SHP77 treated with DMSO at 0.1 percent for 48 hours (cell line): ENCODE data around the gene VPS35.

Experiments used
- DNase-seq: peaks from one replicate; lab custom pipeline; 2025; lab: John Stamatoyannopoulos, UW

VPS35 gene

DNA sequence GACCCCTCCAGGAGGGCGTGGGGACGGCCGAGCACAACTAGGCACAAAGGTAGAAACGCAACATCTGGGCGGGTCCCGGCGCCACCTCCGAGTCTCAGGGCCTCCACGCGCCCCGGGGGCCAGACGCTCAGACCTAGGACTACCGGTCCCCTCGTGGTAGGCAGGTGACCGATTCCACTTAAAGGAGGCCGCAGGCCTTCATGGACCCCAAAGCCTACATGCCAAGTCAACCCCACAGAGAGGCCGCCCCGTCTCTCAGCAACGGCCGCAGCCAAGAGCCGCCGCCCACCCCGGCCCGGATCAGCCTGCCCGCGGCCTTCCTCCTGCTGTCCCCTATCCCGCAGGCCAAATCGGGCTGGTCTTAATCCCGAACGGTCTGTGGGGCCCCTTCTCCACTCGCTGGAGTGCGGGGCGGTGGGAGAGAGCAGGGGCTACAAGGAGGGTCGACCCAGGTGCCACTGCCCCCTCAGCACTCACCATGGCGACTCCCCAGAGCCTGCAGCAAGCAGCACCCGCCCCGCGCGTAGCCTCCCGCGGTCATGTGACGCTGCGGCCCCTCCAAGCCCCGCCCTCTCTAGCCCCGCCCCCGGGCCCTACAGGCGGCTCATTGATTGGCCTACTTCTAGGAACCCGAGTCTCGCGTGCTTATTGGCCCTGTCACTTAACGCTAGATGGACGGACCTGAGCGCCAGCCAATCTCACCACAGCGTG lies at the start of gene VPS35:
Gene VPS35, minus strand, starts transcription at position 525 of the 711 bp plus-strand sequence. Its CDS starts 45 bp downstream, at position 480.
- DNase-seq: peak; percentile 99

DNA sequence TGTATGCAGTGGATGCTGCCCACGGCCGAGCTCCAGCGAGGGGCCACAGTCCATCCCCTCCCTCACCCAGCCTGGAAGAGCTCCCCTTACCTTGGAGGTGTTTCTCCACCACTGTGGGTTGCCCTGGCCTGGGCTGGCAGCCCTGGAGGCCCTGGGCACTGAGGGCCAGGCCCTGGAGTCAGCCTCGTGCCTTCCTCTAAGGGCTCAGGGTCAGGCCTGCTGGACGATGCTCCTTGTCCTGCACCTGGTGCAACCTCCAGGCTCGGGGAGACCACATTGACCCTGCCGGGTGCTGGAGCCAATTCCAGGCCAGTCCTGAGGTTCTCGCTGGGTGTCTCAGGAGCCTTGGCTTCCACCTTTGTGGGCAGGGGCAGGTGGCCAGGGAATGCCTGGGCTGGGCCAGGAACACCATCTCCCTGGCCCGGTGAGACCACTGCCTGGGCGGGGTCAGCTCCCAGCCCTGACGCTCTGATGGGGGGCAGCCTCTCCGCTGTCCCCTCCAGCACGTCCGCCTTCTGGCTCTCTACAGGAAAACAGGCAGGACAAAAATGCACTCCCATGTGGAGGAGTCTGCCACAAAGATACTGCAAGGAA lies 48.7 kb upstream of the VPS35 start:
- DNase-seq: no peak

DNA sequence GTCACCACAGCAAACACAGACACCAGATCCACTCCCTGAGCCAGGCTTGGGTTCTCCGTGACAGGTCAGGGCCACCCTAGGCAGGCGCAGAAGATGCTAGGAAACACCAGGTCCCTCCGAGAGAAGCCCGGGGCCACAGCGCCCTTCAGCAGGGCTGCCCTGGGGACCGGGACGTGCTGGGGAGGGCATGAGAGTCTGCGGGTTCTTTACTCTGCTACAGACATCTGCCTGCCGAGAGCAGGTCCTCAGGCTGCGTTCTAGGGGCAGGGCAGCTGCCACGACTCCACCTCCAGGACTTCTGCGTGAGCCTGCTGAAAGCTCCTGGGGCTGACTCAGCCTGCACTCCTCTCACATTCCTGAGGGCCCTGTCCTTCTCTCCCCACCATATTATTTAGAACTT lies 47.7 kb upstream of the VPS35 start:
- no peak for DNase-seq

DNA sequence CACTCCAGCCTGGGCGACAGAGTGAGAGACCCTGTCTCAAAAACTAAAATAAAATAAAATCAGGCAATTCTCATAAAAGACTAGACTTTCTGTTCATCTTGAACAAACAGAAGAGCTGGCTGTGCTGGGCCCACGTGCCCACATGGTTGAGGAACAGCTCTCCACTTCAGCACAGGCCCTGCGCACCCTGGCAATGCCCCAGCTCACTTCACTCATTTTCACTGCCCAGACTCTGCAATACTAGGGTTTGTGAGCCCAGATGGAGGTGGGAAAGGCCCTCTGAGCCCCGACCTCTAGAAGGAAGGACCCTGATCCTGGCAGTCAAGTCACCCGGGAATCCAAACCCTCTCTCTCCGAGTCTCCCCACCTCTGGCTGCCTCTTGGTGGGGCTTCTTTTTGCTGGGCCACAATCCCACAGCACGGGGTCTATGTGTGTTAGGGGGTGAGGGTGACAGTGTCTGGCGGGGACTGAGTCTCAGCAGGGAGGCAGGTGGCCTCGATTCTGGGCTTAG lies 44.4 kb upstream of the VPS35 start:
- no peak for DNase-seq

DNA sequence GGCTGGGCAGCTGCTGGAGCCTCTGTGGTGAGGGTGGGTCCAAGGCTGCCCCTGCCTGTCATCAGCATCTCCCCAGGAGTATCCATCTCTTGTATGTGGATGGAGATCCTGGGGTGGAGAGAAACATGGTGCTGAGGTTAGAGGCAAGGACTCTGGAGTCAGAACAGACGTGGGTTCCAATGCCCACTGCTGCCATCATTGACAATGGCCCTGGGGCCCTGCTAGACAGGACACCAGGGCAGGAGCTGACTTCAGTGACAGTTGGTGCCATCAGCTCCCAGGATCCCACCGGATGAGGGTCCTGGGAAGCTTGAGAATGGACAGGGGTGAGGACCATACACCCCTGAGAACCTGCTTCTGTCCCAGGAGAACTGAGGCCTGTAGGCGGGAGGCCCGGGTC lies 43.6 kb upstream of the VPS35 start:
- no peak for DNase-seq

DNA sequence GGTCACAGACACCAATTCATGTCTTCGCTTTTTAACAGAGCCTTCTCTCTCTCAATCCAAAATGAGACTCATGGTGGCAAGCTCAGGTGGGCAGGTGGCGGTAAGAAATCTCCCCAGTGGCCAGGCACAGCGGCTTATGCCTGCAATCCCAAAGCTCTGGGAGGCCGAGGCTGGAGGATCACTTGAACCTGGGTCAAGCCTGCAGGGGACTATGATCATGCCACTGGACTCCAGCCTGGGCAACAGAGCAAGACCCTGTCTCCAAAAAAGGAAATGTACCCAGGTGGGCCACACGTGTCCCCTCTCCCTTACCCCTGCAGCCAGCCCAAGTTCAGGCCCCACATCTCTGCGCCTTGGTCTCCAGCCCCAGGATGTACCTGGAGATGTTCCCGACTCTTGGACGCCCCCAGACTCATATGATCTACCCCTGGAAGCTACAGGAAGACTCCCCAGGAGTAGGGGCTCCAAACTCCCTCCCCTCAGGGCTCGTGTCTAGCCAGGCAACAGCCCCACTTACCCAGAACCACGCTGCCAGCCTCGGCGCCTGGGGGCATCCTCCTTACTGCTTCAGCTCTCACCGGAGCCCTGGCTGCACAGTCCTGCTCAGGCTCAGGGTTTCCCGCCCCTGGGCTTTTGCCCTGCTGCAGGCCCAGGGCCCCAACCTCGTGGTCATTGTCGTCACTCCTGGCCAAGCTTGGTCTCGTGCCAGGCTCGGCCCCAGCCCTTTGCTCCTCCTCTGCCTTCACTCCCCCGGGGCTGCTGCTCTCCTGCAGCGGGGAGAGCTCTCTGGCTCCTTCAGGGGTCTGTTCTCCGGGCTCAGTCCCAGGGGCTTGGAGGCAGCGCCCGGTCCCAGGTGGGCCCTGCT lies 42.9 kb upstream of the VPS35 start:
- peak; percentile 42 for DNase-seq

DNA sequence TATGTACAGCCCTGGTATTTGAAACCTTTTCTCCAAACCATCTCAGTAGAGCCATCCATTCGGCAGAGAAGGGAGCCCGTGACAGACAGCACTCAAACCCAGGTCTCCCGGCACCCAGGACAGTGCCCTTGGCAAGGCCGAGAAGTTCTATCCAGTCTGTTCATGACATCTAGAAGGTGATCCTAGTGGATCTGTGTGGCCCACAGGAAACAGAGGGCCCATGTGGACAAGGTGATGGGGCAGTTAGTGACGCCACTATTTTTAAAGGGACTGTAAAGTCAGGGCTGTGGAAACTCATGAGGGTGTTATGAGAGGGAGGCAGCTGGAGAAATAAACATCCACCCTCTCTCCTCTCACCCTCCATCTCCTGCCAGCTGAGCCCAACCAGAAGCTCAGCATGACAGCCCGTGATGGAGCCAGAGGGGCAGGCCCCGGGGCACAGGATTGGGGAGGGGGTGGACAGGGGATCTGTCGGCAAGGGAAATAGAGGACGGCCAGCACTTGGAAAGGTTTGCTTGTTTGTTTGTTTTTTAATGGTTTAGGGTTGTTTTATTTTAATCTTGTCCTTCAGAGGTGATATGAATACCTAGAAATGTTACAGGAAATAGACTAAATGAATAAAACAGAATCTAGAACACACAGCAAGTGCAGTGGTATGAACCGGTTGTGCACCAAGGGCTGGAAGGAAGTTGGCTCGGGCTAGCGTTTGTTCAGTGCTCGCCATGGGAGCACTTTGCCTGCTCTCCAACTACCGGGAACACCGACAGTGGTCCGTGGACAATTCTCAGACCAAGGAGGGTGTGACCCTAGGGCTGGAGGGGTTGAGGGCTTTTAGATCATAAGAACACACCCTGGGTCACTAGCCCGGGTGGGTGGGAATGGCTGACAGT lies 42.1 kb upstream of the VPS35 start:
- DNase-seq: no peak

DNA sequence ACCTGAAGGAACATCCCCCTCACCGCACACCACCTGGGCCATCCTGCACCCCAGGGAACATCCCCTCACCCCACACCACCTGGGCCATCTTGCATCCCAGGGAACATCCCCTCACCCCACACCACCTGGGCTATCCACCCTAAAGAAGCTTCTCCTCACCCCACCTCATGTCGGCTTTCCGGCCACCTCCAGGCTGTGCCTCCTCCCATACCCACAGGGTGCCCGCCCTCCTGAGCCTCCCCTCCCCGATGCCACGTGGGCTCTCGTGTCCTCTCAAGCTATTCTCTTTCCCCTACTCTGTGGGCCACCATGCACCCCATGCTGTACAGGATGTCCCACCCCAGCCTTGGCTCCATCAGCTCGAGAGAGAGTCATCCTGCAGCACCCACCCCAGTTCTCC lies 41.1 kb upstream of the VPS35 start:
- DNase-seq: no peak

DNA sequence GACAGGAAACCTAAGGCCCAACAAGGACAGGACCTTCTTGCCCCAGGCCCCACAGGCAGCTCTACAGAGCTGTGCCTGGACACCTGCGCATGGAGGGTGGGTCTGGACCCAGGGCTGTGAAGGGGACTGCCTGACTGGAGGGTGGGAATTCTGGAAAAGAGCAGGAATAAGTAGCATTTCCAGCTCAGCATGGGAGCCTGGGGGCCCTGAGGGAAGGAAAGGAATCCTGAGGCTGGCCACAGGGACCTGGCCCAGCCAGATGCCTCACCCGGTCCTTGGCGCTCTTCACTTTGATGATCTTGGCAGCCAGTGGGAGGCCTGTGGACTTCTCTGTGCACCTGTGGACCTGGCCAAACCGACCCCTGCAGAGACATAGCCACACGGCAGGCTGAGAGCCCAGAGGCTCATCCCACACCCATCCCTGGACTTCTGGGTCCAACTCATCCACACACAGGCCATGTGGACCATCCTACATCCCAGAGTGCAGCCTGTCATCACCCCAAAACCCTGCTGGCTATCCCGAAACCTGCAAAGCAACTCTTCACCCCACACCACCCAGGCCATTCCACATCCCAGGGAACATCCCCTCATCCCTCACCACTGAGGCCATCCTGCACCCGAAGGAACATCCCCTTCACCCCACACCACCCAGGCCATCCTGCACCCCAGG lies 40.5 kb upstream of the VPS35 start:
- no peak for DNase-seq

DNA sequence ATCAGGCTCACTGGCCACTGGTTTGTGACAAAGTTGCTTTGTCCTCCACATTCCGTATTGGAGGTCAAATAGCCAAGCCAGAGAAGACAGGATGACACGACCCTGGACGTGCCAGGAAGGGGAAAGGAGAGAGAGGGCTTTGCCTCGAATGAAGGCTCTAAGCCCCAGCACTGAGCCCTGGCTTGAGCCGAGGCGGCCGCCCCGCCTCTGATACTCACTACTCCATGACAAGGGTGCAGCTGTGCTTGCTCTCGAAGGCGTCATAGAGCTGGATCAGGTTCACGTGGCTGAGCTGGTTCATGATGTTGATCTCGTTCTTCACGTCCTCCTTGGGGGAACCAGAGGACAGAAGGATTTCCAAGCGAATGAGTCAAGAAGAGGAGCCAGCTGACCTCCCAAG lies 39.8 kb upstream of the VPS35 start:
- DNase-seq: no peak

DNA sequence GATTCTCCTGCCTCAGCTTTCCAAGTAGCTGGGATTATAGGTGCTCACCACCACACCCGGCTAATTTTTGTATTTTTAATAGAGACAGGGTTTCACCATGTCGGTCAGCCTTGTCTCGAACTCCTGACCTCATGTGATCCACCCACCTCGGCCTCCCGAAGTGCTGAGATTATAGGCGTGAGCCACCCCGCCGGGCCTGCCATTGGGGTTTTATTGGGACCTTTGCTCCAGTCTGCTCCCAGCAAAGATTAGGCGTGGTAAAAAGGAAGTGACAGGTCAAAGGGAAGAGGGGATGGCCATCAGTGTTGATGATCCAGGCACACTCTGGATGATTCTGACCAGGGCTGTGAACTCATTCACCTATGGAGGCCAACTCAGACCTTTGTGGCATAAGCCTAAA lies 38.7 kb upstream of the VPS35 start:
- no peak for DNase-seq

DNA sequence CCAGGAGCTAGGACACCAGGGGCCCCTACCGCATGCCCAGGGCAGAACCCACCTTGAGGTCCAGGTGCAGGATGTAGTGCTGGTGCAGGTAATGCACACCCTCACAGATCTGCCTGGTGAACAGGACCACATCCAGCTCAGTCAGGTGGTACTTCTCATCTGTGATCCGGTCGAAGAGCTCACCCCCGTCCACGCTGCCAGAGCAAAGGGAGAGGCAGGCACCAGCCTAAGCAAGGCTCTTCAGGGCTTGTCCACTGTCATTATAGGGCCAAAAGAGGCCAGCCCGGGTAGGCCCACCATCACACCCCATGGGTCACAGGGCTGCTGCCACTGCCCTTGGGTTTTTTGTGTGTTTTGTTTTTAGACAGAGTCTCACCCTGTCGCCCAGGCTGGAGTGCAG lies 38.2 kb upstream of the VPS35 start:
- DNase-seq: no peak

DNA sequence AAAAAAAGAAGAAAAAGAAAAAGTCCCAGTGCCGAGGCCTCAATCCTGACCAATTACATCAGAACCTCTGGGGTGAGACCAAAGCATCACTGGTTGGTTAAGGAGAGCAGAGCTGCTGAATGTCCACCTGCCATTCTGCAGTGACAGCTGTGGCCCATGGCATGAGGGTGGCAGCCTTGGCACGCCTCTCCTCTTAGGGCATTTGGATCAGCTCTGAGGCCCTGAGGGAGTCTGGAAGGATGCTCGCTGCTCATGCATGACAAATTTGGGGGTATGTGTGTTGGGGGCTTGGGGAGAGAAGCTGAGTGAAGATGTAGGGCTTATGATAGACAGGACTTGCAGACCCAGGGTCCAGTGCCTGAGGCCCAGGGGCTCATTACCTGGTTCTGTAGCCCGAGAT lies 32.9 kb upstream of the VPS35 start:
- DNase-seq: no peak

DNA sequence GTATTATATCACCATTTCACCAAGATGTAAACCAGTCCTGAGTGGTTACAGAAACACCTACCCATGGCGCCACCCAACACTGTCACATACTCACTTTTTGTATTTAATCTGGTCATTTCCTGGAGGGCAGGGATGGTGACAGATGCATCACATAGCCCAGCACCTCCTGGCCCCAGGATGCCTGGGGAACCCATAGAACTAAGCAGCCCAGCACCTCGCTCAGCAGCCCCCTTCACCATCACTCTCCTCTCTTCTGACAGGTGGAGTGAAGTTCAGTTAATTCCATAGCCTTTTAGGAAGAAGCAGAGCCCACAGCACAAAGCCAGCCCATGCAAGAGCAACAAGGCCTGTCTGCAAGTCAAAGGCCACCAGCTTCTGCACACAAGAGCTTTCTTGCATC lies 31.6 kb upstream of the VPS35 start:
- no peak for DNase-seq

DNA sequence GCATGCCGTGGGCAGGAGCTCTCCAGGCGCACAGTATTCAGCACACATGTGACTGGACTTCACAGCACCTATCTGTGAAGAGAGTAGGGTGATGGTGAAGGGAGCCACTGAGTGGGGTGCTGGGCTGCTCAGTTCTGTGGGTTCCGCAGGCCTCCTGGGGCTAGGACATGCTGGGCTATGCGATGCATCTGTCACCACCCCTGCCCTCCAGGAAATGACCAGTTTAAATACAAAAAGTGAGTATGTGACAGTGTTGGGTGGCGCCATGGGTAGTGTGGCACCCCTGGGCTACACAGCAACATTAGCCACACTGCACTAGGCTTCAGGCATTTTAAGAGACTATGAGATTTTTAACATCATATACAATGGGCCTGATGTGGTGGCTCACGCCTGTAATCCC lies 30.6 kb upstream of the VPS35 start:
- no peak for DNase-seq

DNA sequence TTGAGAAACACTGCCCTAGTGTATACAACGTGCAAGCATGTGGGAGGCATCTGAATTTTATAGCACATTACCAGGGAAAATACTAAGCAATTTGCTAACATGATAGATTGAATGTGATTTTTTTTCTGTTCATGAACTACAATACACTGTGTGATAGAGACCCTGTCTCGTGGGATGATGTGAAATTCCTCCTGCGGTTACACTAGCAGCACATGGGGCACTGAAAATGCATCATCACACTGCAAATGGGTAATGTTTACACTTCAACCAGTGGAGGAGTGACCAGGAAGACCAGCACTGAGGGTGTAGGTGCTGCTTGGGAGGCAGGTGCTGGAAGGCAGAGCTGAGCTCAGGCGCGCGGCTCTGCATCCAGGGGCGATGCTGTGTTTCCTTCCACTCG lies 29.2 kb upstream of the VPS35 start:
- DNase-seq: peak; percentile 13

DNA sequence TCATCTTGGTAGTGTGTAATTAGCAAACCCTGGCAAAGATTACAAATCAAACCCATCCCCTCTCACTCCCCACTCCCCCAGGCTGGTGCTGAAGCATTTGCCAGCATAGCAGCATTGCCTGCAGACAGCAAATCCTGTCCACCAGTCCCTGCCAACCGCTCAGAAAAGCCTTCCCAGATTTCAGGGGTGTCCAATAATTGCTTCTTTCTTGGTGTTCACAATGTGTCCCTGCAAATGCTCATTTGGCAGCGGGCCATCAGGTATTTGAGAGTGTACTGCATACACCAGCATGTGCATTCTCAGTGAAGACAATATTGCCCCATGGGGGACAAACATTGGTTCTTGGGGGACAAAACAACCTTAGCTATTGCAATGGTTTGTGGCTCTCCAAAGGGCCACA lies 28.7 kb upstream of the VPS35 start:
- no peak for DNase-seq

DNA sequence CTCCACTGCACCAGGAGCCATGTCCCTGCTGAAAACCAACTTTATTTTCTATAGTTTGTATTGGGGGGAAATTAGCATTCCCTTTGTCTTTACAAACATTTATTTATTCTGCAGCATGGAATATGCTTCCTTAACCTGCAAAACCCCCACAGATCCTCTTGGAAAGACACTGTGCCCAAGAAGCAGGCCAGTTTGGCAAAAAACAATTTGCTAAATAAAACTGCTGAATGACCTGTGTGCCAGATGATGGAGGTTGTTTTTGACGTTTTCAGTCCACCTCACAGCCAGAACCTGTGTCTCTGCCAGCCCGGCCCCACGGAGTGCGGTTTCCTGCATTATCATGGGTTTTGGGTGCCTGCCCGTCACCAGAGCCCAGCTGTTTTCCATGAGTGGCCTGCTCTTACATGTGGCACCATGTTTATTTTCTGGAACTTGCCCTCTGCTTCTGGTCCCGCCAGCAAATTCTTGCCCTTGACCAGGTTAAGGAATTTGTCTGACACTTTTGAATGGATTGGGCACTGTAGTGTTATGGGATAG lies 26.9 kb upstream of the VPS35 start:
- DNase-seq: no peak

DNA sequence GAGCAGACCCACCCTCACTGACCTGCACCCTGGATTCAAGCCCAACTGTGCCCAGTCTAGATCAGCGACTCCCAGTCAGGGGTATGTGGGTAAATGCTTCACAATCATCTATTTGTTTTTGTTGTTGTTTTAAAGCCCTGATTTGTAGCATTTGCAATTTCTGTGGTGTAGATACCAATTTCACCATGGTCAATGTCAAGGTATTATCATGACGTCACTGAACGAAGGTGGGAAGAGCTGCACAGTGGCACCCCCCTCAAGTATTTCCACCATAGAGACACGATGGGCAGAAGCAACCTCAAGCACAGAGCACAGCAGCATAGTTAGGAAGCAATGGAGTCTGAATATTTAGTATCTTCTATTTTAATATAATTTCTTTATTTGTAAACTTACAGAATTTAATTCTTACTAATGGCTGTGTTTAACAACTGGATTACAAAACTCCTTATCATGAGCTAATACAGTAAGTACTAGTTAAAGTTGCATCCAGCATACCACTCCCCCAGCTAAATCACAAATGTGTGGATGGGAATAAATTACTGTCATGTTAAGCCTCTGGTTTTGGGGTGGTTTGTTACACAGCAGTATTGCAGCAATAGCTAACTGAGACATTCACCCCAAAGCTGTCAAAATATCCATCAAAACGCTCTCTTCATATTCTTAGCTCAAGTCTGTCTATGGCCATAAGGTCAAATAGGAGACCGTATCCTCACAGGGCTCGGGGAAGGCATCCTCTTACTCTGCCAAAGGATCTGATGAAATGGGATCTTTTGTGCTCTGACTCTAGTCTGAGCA lies 26.0 kb upstream of the VPS35 start:
- DNase-seq: no peak

DNA sequence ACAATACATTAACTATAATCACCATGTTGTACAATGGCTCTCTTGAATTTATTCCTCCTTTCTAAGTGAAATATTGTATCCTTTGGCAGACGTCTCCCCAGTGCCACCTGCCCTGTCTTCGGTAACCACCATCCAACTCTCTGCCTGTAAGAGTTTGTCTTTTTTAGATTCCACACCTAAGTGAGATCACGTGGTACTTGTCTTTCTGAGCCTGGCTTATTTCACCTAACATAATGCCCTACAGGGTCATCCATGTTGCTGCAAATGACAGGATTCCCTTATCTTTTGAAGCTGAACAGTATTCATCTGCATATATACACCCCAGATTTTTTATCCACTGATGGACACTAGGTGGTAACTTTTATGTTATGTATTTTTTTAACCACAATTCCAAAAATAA lies 24.7 kb upstream of the VPS35 start:
- DNase-seq: no peak
